Mucosa of rectum (tissue), 2 donors: ENCODE data around the gene RPS25.
A peak's percentile ranks its signal among the peaks of the same experiment; 100 is the strongest.

Source experiments
- H3K27ac ChIP-seq, 2 donors: one replicate each; pipeline ENCODE4 v1.7.0; 2013; ENCODE audit warnings: inconsistent platforms in 2 of 2, low read depth in 2 of 2, low read length in 2 of 2
- H3K27me3 ChIP-seq, 2 donors: one replicate each; pipeline ENCODE4 v1.7.0; 2013; ENCODE audit warnings: low read length in 2 of 2; ENCODE audit not compliant: control insufficient read depth in 2 of 2, insufficient read depth in 2 of 2
- H3K36me3 ChIP-seq, 2 donors: one replicate each; pipeline ENCODE4 v1.7.0; 2013; ENCODE audit warnings: low read length in 2 of 2; ENCODE audit not compliant: control insufficient read depth in 2 of 2, insufficient read depth in 2 of 2
- H3K4me1 ChIP-seq, 2 donors: one replicate each; pipeline ENCODE4 v1.7.0; 2013; ENCODE audit warnings: low read length in 2 of 2, mild to moderate bottlenecking in 1 of 2; ENCODE audit not compliant: control insufficient read depth in 2 of 2, insufficient read depth in 2 of 2
- H3K4me3 ChIP-seq, 2 donors: one replicate each; pipeline ENCODE4 v1.7.0; 2013; ENCODE audit warnings: low read length in 2 of 2
- H3K9ac ChIP-seq, 2 donors: one replicate each; pipeline ENCODE4 v1.7.0; 2013; ENCODE audit warnings: low read length in 2 of 2, low read depth in 1 of 2, mild to moderate bottlenecking in 1 of 2
- H3K9me3 ChIP-seq, 2 donors: one replicate each; pipeline ENCODE4 v1.7.0; 2013; ENCODE audit warnings: low read length in 2 of 2; ENCODE audit not compliant: control insufficient read depth in 2 of 2
- donor health status: healthy.
- donor health status: Normal muscosa, but diverticular disease.

Gene RPS25

DNA sequence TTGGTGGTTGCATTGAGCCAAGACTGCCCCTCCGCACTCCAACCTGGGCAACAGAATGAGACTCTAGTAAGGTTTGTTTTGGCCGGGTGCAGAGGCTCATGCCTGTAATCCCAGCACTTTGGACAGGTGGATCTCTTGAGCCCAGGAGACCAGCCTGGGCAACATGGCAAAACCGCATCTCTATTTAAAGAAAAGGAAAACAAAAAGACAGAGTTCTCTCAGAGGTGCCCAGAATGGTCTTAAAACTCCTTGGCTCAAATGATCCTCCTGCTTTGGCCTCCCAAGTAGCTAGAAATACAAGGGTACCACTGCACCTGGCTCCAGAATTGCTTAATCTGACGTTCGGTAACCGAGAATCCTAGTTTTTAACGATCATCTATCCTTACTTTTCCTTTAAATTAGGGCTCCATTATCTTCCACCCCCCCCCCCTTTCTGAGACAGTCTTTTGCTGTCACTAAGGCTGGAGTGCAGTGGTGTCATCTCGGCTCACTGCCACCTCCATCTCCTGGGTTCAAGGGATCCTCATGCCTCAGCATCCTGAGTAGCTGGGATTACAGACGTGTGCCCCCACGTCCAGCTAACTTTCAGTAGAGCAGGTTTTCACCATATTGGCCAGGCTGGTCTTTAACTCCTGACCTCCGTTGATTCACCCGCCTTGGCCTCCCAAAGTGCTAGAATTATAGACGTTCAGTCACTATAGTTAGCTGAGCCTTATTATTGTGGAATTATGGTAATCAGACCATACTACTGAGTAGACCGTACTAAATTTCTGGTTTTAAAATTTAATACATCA, 1.7 kb downstream of the RPS25 start:
- peaks cover 37 to 48% of the 10 kb centered on the region in 2 donors for H3K36me3 ChIP-seq
- H3K27me3 ChIP-seq: no peaks in the 10 kb centered on the region
- no peak overlapping the region for H3K27ac ChIP-seq
- H3K9me3 ChIP-seq: no peaks in the 10 kb centered on the region
- H3K4me3 ChIP-seq: peak overlapping the region in 1 of 2 donors; percentile 98
- peaks cover 22 to 26% of the 10 kb centered on the region in 2 donors for H3K4me1 ChIP-seq
- H3K9ac ChIP-seq: peak overlapping the region in 1 of 2 donors; percentile 14

DNA sequence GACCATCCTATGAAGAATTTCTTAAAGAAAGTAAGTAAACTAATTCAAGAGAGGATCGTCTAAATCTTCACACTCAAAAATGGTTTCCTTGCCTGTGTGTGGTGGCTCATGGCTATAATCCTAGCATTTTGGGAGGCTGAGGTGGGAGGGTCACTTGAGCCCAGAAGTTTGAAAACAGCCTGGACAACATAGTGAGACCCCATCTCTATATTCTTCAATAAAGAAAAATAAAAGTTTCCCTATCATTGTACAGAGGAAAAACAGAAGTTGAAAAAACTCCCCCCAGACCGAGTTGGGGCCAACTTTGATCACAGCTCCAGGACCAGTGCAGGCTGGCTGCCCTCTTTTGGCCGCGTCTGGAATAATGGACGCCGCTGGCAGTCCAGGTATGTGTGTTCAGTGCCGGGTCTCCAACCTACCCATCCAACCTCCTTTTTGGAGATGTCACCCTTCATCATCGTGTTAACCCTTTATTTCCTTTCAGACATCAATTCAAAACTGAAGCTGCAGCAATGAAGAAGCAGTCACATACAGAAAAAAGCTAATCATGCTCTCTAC, 3.0 kb downstream of the RPS25 start:
- Histone ChIP-seq H3K36me3 (peaks cover 42 to 54% of the 10 kb centered on the region in 2 donors), H3K4me3 (no peak overlapping the region), H3K27ac (no peak overlapping the region), H3K27me3 (no peaks in the 10 kb centered on the region), H3K9me3 (no peaks in the 10 kb centered on the region), H3K4me1 (peaks cover 14 to 19% of the 10 kb centered on the region in 2 donors), H3K9ac (no peak overlapping the region)

DNA sequence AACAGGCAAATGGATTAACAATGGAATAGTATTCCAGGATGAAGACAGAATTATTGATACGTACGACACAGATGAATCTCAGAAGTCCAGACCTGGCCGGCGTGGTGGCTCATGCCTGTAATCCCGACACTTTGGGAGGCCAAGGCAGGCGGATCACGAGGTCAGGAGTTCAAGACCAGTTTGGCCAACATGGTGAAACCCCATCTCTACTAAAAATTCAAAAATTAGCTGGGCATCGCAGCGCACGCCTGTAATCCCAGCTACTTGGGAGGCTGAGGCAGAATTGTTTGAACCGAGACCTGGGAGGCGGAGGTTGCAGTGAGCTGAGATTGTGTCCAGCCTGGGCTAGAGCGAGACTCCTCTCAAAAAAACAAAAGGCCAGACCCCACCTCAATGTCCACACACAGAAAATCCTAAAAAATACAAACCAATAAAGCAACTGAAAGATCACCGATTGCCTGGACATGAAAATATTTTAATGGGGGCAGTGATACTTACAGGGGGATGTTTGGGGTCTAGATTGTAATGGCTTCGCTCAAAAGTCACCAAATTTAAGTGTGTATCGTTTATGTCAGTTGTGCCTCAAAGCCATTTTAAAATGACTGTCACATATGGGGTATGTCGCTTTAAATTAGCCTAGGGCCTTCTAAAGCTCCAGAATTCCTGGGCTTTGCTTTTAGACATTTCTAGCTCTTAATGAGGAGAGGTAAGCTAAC, 3.8 kb downstream of the RPS25 start:
- Histone ChIP-seq H3K27me3 (no peaks in the 10 kb centered on the region), H3K36me3 (peaks cover 42 to 54% of the 10 kb centered on the region in 2 donors), H3K9me3 (no peaks in the 10 kb centered on the region), H3K4me3 (no peak overlapping the region), H3K9ac (no peak overlapping the region), H3K4me1 (peaks cover 9 to 13% of the 10 kb centered on the region in 2 donors), H3K27ac (no peak overlapping the region)

DNA sequence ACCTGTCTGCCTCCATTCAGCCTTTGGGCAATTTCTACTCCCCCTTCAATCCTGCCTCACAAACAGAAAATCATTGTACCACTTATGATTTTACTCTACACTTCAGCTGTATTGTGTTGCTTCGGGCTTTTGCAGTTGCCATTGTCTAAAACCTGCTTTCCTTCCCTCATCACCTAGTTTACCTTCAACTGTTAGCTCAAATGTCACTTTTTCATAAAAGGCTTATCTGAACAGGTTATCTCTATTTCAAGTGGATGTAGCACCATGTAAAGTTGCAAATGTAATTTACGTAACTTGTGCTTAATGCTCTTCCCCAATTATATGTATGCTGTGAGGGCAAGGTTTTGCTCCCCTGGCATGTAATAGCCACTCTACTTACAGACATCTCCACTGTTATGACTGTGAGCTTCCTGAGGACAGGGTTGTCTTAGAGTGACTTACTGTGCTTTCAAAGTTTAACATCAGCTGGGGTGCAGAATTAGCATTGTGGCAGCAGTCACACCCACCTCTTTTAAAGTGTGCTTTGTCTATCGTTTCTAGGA, 5.4 kb downstream of the RPS25 start:
- Histone ChIP-seq H3K4me1 (peaks cover 5 to 13% of the 10 kb centered on the region in 2 donors), H3K27me3 (no peaks in the 10 kb centered on the region), H3K36me3 (peaks cover 46 to 56% of the 10 kb centered on the region in 2 donors), H3K9me3 (no peaks in the 10 kb centered on the region), H3K27ac (no peak overlapping the region), H3K9ac (no peak overlapping the region), H3K4me3 (no peak overlapping the region)

DNA sequence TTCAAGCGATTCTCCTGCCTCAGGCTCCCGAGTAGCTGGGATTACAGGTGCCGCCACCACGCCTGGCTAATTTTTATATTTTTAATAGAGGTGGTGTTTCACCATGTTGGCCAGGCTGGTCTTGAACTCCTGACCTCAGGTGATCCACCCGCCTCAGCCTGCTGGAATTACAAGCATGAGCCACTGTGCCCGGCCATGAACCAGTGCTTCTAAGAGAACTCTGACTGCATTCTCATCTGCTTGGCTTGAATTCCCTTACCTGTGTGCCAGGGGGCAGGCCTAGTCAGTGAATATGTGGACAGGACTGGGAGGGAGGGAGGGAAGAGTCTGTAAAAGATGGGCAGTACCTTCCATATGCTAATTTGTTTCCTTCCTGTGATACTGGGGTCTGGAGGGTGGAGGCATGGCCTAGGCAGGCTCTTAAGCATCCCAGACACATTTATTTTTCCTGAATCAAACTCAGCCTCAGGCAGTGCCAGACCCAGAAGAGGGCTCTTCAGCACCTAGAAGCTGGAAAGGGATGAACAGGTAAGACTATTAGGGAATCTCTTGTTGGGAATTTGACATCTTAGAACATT, 6.6 kb downstream of the RPS25 start:
- Histone ChIP-seq H3K9me3 (no peaks in the 10 kb centered on the region), H3K4me1 (peaks cover 0 to 4% of the 10 kb centered on the region in 2 donors), H3K27ac (no peak overlapping the region), H3K27me3 (no peaks in the 10 kb centered on the region), H3K36me3 (peaks cover 49 to 59% of the 10 kb centered on the region in 2 donors), H3K4me3 (no peak overlapping the region), H3K9ac (no peak overlapping the region)

DNA sequence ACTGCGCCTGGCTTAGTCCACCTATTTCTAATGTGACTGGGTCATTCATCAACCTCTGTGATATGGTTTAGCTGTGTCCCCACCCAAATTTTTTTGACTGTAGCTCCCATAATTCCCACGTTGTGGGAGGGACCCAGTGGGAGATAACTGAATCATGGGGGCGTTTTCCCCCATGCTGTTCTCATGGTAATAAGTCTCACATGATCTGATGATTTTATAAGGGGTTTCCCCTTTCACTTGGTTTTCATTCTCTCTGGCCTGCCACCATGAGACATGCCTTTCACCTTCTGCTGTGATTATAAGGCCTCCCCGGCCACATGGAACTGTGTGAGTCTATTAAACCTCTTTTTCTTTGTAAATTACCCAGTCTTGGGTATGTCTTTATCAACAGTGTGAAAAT, 11.5 kb downstream of the RPS25 start:
- no peaks in the 10 kb centered on the region for H3K9me3 ChIP-seq
- H3K9ac ChIP-seq: no peak overlapping the region
- no peaks in the 10 kb centered on the region for H3K4me1 ChIP-seq
- H3K36me3 ChIP-seq: peaks cover 13 to 33% of the 10 kb centered on the region in 2 donors
- no peak overlapping the region for H3K4me3 ChIP-seq
- H3K27me3 ChIP-seq: no peaks in the 10 kb centered on the region
- no peak overlapping the region for H3K27ac ChIP-seq

DNA sequence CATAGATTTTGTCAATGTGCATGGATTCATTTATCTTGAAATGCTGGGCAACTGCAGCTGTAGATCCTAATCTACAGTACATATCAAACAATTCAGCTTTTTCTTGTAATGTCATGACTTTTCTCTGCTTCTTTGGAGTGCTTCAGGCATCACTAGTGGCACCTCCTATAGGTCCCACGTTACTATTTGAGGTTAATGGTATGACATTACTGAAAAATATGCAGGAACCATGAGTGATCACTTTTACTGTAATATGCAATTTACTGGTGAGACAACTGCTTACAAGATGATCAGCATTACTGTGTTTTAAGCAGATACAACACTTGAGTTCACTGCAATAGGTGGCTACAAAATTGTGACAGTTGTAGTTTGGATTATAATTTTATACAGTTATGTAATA, 17.2 kb downstream of the RPS25 start:
- no peak overlapping the region for H3K27ac ChIP-seq
- no peaks in the 10 kb centered on the region for H3K27me3 ChIP-seq
- H3K4me3 ChIP-seq: no peak overlapping the region
- H3K9ac ChIP-seq: no peak overlapping the region
- peaks cover 0 to 22% of the 10 kb centered on the region in 2 donors for H3K36me3 ChIP-seq
- no peaks in the 10 kb centered on the region for H3K9me3 ChIP-seq
- peaks cover 17 to 18% of the 10 kb centered on the region in 2 donors for H3K4me1 ChIP-seq

DNA sequence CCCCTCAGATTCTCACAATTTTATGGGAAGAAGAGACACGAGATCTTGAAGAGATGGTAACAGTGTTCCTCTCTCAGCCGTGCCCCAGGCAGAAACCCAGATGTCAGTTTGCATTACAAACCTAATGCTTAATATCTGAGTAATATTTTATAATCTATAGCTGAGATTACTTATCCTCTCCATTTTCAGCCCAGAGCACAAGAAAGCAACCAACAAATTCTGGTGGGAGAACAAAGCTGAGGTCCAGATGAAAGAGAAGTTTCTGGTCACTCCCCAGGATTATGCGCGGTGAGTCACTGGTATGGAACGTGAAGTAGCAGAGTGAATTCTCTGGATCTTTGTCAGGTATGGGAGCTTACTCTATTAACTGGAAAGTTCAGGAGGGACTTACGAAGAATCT, 19.3 kb downstream of the RPS25 start:
- peak overlapping the region in 1 of 2 donors; percentile 69 for H3K27ac ChIP-seq
- no peaks in the 10 kb centered on the region for H3K9me3 ChIP-seq
- H3K4me3 ChIP-seq: peak overlapping the region; percentile 68 to 100
- peak overlapping the region; percentile 74 to 89 for H3K9ac ChIP-seq
- peaks cover 0 to 14% of the 10 kb centered on the region in 2 donors for H3K36me3 ChIP-seq
- no peaks in the 10 kb centered on the region for H3K27me3 ChIP-seq
- peaks cover 17 to 18% of the 10 kb centered on the region in 2 donors for H3K4me1 ChIP-seq

DNA sequence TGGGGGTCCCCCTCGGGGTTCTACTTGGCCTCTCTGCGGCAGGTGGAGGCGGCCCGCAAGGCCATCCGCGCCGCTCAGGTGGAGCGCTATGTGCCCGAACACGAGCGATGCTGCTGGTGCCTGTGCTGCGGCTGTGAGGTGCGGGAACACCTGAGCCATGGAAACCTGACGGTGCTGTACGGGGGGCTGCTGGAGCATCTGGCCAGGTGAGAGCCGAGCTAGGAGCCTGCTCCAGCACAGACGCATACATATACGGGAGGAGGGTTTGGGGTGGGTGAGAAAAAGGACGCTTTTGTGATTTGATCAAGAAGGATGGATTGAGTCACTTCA, 19.8 kb downstream of the RPS25 start:
- no peaks in the 10 kb centered on the region for H3K9me3 ChIP-seq
- peaks cover 0 to 14% of the 10 kb centered on the region in 2 donors for H3K36me3 ChIP-seq
- peak overlapping the region; percentile 68 to 100 for H3K4me3 ChIP-seq
- peak overlapping the region; percentile 74 to 89 for H3K9ac ChIP-seq
- H3K4me1 ChIP-seq: peaks cover 17 to 18% of the 10 kb centered on the region in 2 donors
- no peaks in the 10 kb centered on the region for H3K27me3 ChIP-seq
- peak overlapping the region; percentile 35 to 69 for H3K27ac ChIP-seq
